22Rv1 (cell line): ENCODE results near the gene MAGEA9.
"Not testable (repeated sequence)": the region's sequence is repeated elsewhere in the genome, so short reads cannot be mapped to it uniquely, and the experiment has no call there.

Source experiments
- ZFX ChIP-seq: fragments of 450-650 bp; IDR thresholded peaks from 2 replicates; pipeline ENCODE4 v1.6.1; 2017; ENCODE audit warnings: antibody characterized with exemption, borderline replicate concordance
- TF ChIP-seq, protein P1 (sequence below): fragments of 450-650 bp; IDR thresholded peaks from 2 replicates; pipeline ENCODE4 v1.5.1; 2017; ENCODE audit warnings: mild to moderate bottlenecking

DNA sequence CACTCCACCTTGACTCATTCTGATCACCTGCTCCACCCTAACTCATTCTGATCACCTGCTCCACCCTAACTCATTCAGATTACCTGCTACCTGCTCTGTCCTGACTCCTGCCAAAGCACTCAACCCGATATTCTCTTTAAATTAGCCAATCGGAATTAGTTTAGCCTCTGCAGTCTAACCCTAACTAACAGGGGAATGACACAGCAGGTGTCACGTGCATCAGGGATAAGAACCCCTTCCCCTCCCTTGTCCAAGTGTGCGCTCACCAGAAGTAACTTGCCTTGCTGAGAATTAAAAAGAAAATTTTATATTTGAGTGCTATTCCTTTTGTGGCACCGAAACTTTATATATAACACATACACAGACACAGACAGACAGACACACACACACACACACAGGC is 55.0 kb downstream of the MAGEA9 start:
- TF ChIP-seq, protein P1, sequence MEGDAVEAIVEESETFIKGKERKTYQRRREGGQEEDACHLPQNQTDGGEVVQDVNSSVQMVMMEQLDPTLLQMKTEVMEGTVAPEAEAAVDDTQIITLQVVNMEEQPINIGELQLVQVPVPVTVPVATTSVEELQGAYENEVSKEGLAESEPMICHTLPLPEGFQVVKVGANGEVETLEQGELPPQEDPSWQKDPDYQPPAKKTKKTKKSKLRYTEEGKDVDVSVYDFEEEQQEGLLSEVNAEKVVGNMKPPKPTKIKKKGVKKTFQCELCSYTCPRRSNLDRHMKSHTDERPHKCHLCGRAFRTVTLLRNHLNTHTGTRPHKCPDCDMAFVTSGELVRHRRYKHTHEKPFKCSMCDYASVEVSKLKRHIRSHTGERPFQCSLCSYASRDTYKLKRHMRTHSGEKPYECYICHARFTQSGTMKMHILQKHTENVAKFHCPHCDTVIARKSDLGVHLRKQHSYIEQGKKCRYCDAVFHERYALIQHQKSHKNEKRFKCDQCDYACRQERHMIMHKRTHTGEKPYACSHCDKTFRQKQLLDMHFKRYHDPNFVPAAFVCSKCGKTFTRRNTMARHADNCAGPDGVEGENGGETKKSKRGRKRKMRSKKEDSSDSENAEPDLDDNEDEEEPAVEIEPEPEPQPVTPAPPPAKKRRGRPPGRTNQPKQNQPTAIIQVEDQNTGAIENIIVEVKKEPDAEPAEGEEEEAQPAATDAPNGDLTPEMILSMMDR, result not testable (repeated sequence)
- not testable (repeated sequence) for TF ChIP-seq ZFX
